NCI-H524 (cell line): Measurements from ENCODE around the gene OVOL2.
"Not testable (repeated sequence)": the region's sequence is repeated elsewhere in the genome, so short reads cannot be mapped to it uniquely, and the experiment has no call there.

Experiments
- DNase-seq, 2 experiments: peaks; one replicate each; lab custom pipeline; 2025; lab: John Stamatoyannopoulos, UW

Gene OVOL2

GRCh38 chr20:18057101-18057993 is at the start of gene OVOL2:
OVOL2 (minus strand) TSS chr20:18057916; CDS start chr20:18057634, 282 bp downstream.
- DNase-seq: peak in 1 of 2 experiments; percentile 27

GRCh38 chr20:18103497-18103896 is 45.8 kb upstream of the OVOL2 start:
- no peak for DNase-seq

GRCh38 chr20:18101125-18101810 is 43.6 kb upstream of the OVOL2 start:
- DNase-seq: peak in 1 of 2 experiments; percentile 41

GRCh38 chr20:18100569-18100968 is 42.9 kb upstream of the OVOL2 start:
- not testable (repeated sequence) for DNase-seq

GRCh38 chr20:18094191-18094590 is 36.5 kb upstream of the OVOL2 start:
- no peak for DNase-seq

- DNase-seq: no peak
Observed at GRCh38 chr20:18093388-18093787, 35.7 kb upstream of the OVOL2 start.

- DNase-seq: no peak
Observed at GRCh38 chr20:18092890-18093289, 35.2 kb upstream of the OVOL2 start.

GRCh38 chr20:18091623-18092022 is 33.9 kb upstream of the OVOL2 start:
- DNase-seq: no peak

GRCh38 chr20:18090477-18090876 is 32.8 kb upstream of the OVOL2 start:
- DNase-seq: no peak

- DNase-seq: peak in 1 of 2 experiments; percentile 3
Observed at GRCh38 chr20:18090044-18090443, 32.3 kb upstream of the OVOL2 start.

GRCh38 chr20:18088841-18089240 is 31.1 kb upstream of the OVOL2 start:
- DNase-seq: not testable (repeated sequence)

GRCh38 chr20:18088298-18088697 is 30.6 kb upstream of the OVOL2 start:
- not testable (repeated sequence) for DNase-seq

- DNase-seq: no peak
Observed at GRCh38 chr20:18087054-18087453, 29.3 kb upstream of the OVOL2 start.

GRCh38 chr20:18080836-18081235 is 23.1 kb upstream of the OVOL2 start:
- DNase-seq: not testable (repeated sequence)

- no peak for DNase-seq
Observed at GRCh38 chr20:18079756-18080353, 22.1 kb upstream of the OVOL2 start.

- peak in 1 of 2 experiments; percentile 54 for DNase-seq
Observed at GRCh38 chr20:18077157-18077556, 19.4 kb upstream of the OVOL2 start.

GRCh38 chr20:18072532-18072931 is 14.8 kb upstream of the OVOL2 start:
- no peak for DNase-seq

- DNase-seq: peak in 1 of 2 experiments; percentile 5
Observed at GRCh38 chr20:18066421-18067333, 9.0 kb upstream of the OVOL2 start.

GRCh38 chr20:18063676-18064075 is 6.0 kb upstream of the OVOL2 start:
- no peak for DNase-seq

GRCh38 chr20:18059603-18060002 is 1.9 kb upstream of the OVOL2 start:
- DNase-seq: no peak

- DNase-seq: peak; percentile 69 to 79
Observed at GRCh38 chr20:18058661-18059467, 1.1 kb upstream of the OVOL2 start.
